Measurements from ENCODE around the gene VSTM4. TPM values are rescaled to one million over a fixed set of nuclear protein-coding genes. Genes with fewer than 3 reads are reported as not detected.
A peak's percentile ranks its signal among the peaks of the same experiment; 100 is the strongest.

Gene VSTM4, protein sequence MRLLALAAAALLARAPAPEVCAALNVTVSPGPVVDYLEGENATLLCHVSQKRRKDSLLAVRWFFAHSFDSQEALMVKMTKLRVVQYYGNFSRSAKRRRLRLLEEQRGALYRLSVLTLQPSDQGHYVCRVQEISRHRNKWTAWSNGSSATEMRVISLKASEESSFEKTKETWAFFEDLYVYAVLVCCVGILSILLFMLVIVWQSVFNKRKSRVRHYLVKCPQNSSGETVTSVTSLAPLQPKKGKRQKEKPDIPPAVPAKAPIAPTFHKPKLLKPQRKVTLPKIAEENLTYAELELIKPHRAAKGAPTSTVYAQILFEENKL
- 1 to 10 TPM; 1.2 to 3.1 TPM for total RNA-seq

DNA sequence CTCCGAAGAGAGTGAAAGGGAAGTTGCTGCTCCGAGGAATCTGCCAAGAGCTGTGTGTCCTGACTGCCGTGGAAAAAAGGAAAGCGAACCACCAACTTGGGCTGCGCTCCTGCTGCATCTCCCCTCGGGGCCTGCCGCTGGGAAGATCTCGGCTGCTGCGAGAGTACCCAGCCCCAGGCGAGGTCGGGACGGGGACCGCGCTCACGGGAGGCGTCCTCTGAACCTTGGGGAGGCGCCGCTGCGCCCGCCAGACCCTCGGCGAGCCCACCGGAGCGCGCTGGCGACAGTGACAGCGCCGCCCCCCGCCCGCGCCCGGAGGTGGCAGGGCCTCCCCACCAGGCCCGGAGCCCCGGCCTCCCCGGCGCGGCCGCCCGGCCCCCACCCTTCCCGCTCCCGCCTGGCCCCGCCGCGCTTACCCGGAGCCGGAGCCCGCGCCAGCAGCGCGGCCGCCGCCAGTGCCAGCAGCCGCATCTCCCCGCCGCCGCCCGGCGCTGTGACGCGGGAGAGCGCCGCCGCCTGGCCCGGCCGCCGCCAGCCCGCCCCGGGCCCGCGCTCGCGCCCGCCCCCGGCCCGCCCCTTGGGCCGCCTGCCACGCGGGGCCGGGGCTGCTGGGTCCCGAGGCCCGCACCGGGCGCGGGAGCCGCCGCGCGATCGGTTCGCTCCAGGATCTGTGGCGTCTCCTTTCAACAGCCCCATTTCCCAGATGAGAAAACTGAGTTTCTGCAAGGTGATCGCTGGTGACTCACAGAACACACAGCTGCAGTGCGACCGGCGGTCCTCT lies at the start of gene VSTM4:
Gene VSTM4, minus strand, starts transcription at position 508 of the 781 bp plus-strand sequence. Its CDS starts 37 bp downstream, at position 471.
- TF ChIP-seq, protein P1, sequence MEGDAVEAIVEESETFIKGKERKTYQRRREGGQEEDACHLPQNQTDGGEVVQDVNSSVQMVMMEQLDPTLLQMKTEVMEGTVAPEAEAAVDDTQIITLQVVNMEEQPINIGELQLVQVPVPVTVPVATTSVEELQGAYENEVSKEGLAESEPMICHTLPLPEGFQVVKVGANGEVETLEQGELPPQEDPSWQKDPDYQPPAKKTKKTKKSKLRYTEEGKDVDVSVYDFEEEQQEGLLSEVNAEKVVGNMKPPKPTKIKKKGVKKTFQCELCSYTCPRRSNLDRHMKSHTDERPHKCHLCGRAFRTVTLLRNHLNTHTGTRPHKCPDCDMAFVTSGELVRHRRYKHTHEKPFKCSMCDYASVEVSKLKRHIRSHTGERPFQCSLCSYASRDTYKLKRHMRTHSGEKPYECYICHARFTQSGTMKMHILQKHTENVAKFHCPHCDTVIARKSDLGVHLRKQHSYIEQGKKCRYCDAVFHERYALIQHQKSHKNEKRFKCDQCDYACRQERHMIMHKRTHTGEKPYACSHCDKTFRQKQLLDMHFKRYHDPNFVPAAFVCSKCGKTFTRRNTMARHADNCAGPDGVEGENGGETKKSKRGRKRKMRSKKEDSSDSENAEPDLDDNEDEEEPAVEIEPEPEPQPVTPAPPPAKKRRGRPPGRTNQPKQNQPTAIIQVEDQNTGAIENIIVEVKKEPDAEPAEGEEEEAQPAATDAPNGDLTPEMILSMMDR (IDR thresholded peaks at IDR 0.05), result no peak
- Histone ChIP-seq H3K4me1 (no peaks in the 10 kb centered on the region), H3K36me3 (no peaks in the 10 kb centered on the region), H3K9me3 (no peaks in the 10 kb centered on the region), H3K27ac (peak within 1 kb of the TSS; percentile 32), H3K9ac (ENCODE audit: low read depth in 2 of 2, low read length in 2 of 2) (peak within 1 kb of the TSS in 1 of 2 donors; percentile 68), H3K27me3 (peaks cover 4% of the 10 kb centered on the region), H3K4me3 (peak within 1 kb of the TSS; percentile 24)
- intact Hi-C loops (cut with DNase I), result no loop called here
- DNase-seq, result no peak

DNA sequence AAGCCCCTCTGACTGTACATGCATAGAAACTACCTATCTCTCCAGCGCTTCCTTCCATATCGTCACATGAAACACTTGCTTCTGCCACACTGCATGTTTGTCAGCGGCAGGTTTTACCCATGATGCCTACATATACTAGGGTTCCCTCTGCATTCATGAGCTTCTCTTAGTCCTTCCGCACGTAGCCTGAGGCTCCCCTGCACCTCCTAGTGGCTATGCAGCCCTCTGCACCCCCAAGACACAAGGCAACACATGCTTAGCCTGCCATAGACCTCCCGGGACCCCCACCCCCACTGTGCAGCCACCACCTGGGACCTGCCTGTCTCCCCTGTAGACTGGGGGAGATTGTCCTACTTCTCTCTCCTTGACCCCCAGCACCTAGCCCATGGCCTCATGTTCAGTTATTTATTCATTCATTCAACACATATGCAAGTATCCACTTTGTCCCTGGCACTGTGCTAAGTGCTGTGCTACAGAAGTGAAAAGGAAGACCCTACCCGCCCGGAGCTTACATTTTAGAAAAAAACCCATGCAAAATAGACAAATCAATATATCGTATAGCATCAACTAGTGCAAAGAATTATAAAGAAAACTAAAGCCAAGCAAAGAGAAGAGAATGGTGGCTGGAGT lies 49.4 kb upstream of the VSTM4 start:
- DNase-seq, result peak; percentile 31
- no peaks in the 10 kb centered on the region for H3K36me3 ChIP-seq
- H3K27me3 ChIP-seq, result no peaks in the 10 kb centered on the region
- H3K4me1 ChIP-seq, result no peaks in the 10 kb centered on the region
- H3K9ac ChIP-seq (ENCODE audit: low read depth in 2 of 2, low read length in 2 of 2), result no peak overlapping the region
- TF ChIP-seq, protein P1 (IDR thresholded peaks at IDR 0.05), result peak; percentile 57
- intact Hi-C loops (cut with DNase I), result loop anchor here (5.0 kb wide), 3 partner anchors 182 to 507 kb away; no protein-coding TSS in a partner anchor
- H3K27ac ChIP-seq, result no peak overlapping the region
- no peak overlapping the region for H3K4me3 ChIP-seq
- no peaks in the 10 kb centered on the region for H3K9me3 ChIP-seq

DNA sequence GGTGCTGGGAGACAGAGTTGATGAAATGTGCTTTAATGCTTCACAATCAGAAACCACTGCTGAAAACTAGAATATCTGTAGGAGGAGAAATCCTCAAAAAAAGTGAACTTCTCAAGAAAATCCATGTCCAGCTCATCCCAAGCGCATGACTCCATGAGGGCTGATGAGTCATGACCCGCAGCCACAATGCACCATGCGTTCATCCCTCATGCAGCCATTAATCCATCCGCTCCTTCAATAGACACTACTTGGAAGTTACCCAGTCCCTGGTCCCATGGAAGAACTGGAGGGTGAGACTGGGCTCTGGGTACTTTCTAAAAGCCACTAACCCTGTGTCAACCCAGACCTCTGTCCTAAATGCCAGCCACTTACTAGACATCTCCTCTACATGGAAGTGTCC lies 48.4 kb upstream of the VSTM4 start:
- no peaks in the 10 kb centered on the region for H3K27me3 ChIP-seq
- TF ChIP-seq, protein P1 (IDR thresholded peaks at IDR 0.05), result no peak
- no peak overlapping the region for H3K27ac ChIP-seq
- no peaks in the 10 kb centered on the region for H3K36me3 ChIP-seq
- no peaks in the 10 kb centered on the region for H3K9me3 ChIP-seq
- no peak for DNase-seq
- intact Hi-C loops (cut with DNase I), result loop anchor here (5.0 kb wide), 3 partner anchors 181 to 506 kb away; no protein-coding TSS in a partner anchor
- no peak overlapping the region for H3K4me3 ChIP-seq
- H3K4me1 ChIP-seq, result no peaks in the 10 kb centered on the region
- no peak overlapping the region for H3K9ac ChIP-seq (ENCODE audit: low read depth in 2 of 2, low read length in 2 of 2)

DNA sequence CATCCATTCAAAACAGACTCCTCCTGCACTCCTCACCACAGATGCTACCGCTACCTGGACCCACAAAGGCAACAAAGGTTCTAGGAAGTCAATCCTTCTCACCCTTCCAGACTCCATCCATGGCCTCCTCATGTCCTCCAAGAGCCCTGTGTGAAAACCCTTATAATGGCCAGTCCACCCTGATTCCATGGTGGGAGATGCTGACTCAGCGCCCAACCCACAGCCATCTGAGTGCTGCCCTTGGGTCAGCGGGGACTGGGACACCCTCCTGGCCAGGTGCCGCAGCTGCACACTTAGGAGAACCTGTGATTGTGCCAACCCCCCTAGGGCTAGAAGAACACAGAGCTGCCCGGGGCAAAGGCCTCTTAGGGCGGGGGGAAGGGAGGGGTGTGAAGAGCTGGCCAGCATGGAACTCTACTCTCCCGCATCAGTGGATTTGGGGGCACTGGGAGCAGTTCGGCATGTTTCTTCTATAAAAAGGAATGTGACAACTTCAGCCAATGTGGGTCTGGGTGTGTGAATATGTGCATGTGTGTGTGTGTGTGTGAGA lies 47.5 kb upstream of the VSTM4 start:
- H3K4me3 ChIP-seq, result no peak overlapping the region
- H3K4me1 ChIP-seq, result no peaks in the 10 kb centered on the region
- H3K9ac ChIP-seq (ENCODE audit: low read depth in 2 of 2, low read length in 2 of 2), result peak overlapping the region in 1 of 2 donors; percentile 8
- TF ChIP-seq, protein P1 (IDR thresholded peaks at IDR 0.05), result no peak
- no peak overlapping the region for H3K27ac ChIP-seq
- H3K27me3 ChIP-seq, result no peaks in the 10 kb centered on the region
- H3K36me3 ChIP-seq, result no peaks in the 10 kb centered on the region
- intact Hi-C loops (cut with DNase I), result loop anchor here (5.0 kb wide), 3 partner anchors 181 to 506 kb away; no protein-coding TSS in a partner anchor
- DNase-seq, result no peak
- no peaks in the 10 kb centered on the region for H3K9me3 ChIP-seq

DNA sequence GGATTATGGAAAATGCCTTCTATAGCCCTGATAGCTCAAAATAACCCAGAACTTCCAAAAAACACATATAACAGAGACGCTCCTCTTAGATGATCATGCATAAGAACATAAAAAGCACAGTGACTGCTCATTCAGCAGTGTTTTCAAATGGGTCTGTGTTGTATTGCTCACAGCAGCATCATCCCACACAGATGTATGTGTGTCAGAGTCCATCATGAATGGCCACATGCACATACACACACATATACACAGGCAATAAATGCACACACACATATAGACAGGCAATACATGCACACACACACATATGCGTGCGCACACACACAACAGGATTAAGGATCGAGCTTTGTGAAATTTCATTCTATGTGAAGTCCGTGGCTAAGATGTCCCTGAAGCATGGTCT lies 46.7 kb upstream of the VSTM4 start:
- intact Hi-C loops (cut with DNase I), result loop anchor here (5.0 kb wide), 3 partner anchors 180 to 505 kb away; no protein-coding TSS in a partner anchor
- DNase-seq, result no peak
- H3K27ac ChIP-seq, result no peak overlapping the region
- H3K36me3 ChIP-seq, result no peaks in the 10 kb centered on the region
- H3K4me3 ChIP-seq, result no peak overlapping the region
- H3K9me3 ChIP-seq, result no peaks in the 10 kb centered on the region
- no peaks in the 10 kb centered on the region for H3K27me3 ChIP-seq
- H3K9ac ChIP-seq (ENCODE audit: low read depth in 2 of 2, low read length in 2 of 2), result no peak overlapping the region
- TF ChIP-seq, protein P1 (IDR thresholded peaks at IDR 0.05), result no peak
- no peaks in the 10 kb centered on the region for H3K4me1 ChIP-seq
